HL-60/S4 treated with retinoic acid at 250 ng/mL for 4 days and 3 days (cell line): Measurements from ENCODE around the gene XYLT1.
"Not testable (repeated sequence)": the region's sequence is repeated elsewhere in the genome, so short reads cannot be mapped to it uniquely, and the experiment has no call there.

ENCODE experiments used
- in situ Hi-C: fragments of 300-500 bp; cut with MboI; formaldehyde crosslinking; loops from 2 replicates; pipeline ENCODE4 v1.7.0; 2022; ENCODE audit warnings: low sequenced_read_pairs

The XYLT1 gene

DNA sequence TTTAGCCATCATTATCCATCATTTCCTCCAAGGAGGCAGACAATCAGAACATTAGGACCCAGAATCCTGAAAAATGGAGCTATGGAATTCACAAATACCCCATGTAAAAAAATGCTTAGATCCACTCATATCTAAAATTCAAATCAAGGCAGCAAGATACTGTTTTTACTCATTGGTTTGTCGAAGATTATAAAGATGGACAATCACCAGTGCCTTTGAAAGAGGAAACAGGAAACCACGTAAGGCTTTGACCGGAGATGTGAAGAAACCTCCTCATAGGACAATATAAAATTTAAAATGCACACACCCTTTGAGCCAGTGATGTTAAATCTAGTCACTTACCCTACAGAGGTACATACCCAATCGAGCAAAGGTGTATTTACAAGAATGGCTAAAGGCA is 130.0 kb downstream of the XYLT1 start:
- in situ Hi-C loops: no loop called here

DNA sequence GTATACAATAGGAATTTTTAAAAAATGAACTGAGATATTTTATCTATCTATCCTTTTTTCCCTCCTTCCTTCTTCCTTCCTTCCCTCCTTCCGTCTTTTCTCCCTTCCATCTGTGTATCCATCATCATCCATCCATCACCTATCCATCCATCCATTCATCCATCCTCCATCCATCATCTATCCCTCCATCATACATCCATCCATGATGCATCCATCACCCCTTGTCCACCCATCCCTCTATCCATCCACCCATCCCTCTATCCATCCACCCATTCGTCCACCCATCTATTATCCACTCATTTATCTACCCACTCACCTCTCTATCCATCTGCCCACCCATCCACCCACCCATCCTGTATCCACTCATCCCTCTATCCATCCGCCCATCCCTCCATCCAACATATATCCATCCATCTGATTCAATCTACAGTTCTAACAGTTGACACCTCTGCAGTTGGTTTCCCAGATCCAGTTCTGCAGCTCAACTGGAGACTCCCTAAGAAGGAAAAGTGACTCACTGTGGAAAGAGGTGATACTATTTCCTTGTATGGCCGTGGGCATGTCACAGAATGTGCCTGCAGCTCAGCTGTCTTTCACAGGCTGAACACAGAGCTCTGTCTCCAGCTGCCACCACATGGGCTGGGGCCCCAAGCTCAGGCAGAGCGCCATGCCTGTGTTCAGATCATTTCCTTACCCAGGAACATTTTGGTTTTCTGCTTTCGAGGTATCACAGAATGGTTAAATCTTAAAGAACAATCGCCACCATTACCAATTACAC is 130.8 kb downstream of the XYLT1 start:
- in situ Hi-C loops: no loop called here

- in situ Hi-C loops: no loop called here
Observed at GRCh38 chr16:17338244-17338643, 132.5 kb downstream of the XYLT1 start.

GRCh38 chr16:17336530-17336900 is 134.2 kb downstream of the XYLT1 start:
- in situ Hi-C loops: no loop called here

- in situ Hi-C loops: no loop called here
Observed at GRCh38 chr16:17335826-17336529, 134.8 kb downstream of the XYLT1 start.

DNA sequence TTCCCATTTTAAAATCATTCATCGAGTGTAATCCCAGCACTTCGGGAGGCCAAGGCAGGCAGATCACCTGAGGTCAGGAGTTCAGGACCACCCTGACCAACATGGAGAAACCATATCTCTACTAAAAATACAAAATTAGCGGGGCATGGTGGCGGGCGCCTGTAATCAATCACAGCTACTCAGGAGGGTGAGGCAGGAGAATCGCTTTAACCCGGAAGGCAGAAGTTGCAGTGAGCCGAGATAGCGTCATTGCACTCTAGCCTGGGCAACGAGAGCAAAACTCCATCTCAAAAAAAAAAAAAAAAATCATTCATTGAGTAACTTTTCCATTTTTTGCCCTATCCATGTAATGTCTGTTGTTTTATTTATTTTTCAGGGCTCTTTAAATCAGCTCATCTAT is 135.4 kb downstream of the XYLT1 start:
- in situ Hi-C loops: not testable (repeated sequence)

- in situ Hi-C loops: no loop called here
Observed at GRCh38 chr16:17334096-17334495, 136.7 kb downstream of the XYLT1 start.

DNA sequence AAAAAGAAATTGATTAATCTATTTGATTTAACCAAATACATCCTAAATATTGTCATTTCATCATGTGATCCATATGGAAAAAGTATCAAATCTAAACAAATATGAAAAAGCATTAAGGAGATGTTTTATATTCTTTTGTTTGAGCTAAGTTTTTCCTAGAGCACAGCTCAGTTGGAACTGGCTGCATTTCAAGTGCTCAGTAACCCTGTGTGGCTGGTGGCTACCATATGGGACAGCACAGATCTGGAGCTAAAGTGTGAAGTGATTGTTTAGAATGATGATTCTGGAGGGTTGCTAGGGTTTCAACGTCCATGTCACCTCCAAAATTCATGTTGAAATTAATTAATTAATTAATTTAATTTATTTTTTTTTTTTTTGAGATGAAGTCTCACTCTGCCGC is 137.5 kb downstream of the XYLT1 start:
- in situ Hi-C loops: no loop called here

DNA sequence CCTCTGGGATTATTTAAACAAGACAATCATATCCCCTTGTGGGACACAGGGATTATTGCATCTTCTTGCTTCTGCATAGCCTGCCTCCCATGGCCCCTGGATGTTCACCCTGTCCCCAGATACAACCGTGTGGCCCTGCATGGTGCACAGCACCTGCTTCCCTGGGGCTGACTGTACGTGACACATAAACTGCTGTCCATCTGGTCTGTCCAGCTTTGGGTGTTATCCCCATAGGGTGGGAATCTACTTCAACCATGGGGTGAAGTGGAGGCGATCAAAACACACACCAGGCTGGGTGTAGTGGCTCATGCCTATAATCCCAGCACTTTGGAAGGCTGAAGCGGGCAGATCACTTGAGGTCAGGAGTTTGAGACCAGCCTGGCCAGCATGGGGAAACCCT is 138.8 kb downstream of the XYLT1 start:
- in situ Hi-C loops: no loop called here

- in situ Hi-C loops: no loop called here
Observed at GRCh38 chr16:17331071-17331607, 139.6 kb downstream of the XYLT1 start.

GRCh38 chr16:17330044-17330443 is 140.7 kb downstream of the XYLT1 start:
- in situ Hi-C loops: no loop called here

DNA sequence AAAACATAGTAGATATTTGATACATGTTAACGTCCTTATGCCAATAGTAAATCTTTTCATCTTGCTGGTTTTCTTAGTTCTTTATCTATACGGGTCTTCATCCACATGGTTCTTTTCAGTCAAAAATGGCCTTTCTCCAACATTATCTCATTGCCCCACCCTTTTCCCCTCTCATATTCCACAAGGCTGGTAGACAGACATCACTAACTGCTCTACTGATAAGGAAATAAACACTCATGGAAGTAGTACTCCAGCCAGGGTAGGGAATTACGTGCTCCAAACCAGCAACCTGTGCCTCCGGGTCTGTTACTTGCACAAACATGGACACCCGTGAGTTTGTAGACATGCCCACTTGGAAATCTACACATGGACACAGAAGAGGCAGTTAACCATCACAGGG is 141.4 kb downstream of the XYLT1 start:
- in situ Hi-C loops: no loop called here

DNA sequence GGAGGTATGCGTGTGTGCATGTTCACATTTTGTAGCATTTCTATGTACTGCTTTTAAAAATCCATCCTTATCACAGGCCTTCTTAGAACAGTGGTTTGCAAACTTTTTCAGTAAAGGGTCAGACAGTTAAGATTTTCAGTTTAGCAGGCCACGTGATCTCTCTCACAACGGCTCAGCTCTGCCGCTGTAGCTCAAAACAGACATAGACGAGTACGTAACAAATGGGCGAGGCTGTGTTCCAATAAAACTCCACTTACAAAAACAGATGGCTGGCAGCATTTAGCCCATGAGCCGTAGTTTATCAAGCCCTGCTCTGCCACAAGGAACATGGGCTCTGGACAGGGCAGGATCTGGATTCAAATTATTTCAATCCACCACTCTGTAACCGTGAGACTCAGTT is 141.8 kb downstream of the XYLT1 start:
- in situ Hi-C loops: no loop called here

GRCh38 chr16:17327664-17328335 is 143.0 kb downstream of the XYLT1 start:
- in situ Hi-C loops: no loop called here

GRCh38 chr16:17325476-17326143 is 145.2 kb downstream of the XYLT1 start:
- in situ Hi-C loops: no loop called here

DNA sequence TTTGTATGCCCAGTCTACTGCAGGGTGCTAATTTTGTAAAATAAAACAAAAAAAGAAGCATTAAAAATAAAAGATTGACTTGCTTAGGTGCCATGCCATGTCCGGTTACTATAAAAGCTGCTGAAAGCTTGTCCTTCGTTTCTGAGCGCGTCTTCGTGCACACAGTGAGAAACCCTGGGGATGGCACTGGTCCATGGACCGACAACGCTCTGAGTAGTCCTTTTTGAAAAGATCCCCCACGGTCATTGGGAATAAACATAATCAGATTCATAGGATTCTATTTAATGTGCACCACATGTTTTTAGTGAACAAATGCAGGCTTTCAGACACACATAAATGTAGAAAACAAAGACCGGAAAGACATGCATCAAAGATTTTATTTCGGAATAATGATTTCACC is 146.3 kb downstream of the XYLT1 start:
- in situ Hi-C loops: no loop called here

- in situ Hi-C loops: no loop called here
Observed at GRCh38 chr16:17323171-17323570, 147.6 kb downstream of the XYLT1 start.

GRCh38 chr16:17321824-17322223 is 148.9 kb downstream of the XYLT1 start:
- in situ Hi-C loops: no loop called here

GRCh38 chr16:17320009-17320408 is 150.8 kb downstream of the XYLT1 start:
- in situ Hi-C loops: no loop called here

GRCh38 chr16:17318238-17318637 is 152.5 kb downstream of the XYLT1 start:
- in situ Hi-C loops: no loop called here

GRCh38 chr16:17316005-17316404 is 154.8 kb downstream of the XYLT1 start:
- in situ Hi-C loops: no loop called here
